ENCODE results near the gene HS2ST1. TPM values are rescaled to one million over a fixed set of nuclear protein-coding genes. Genes with fewer than 3 reads are reported as not detected.

HS2ST1 gene
- total RNA-seq, 2 donors from 2014 or later = 6.5 to 10.4 TPM

DNA sequence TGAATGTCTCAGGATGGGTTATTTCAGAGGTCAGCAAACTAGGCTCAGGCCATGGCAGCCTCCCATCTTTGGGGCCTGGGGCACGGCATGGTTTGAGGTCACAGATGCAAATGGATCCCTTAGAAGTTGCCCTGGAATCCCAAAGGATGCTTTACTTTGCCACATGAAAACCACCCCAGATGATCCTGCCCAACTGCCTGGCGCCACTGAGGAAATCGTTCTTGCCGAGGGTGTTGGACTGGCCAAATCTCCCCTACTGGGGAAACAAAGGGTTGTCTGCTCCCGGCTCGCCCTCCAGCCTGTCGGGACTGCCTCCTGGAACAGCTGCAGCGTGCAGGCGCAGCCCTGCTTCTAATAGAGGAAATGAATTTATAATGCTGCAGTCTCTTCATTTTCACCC is 241.2 kb downstream of the HS2ST1 start:
- H3K27me3 ChIP-seq (replicated peaks; ENCODE audit: insufficient read depth) = no peaks in the 10 kb centered on the region
- no peak for DNase-seq (ENCODE audit: low spot score)
- no peak for TF ChIP-seq CTCF (IDR thresholded peaks at IDR 0.05)
- no peaks in the 10 kb centered on the region for H3K36me3 ChIP-seq
- no peak for ATAC-seq (ENCODE audit: insufficient number of reproducible peaks, low FRiP score, low read depth)
- no peak overlapping the region for H3K4me3 ChIP-seq
- H3K27ac ChIP-seq = no peak overlapping the region
- no peaks in the 10 kb centered on the region for H3K9me3 ChIP-seq
- peaks cover 0 to 2% of the 10 kb centered on the region in 2 donors for H3K4me1 ChIP-seq (ENCODE audit: control insufficient read depth in 1 of 2, low read depth in 2 of 2)

GRCh38 chr1:87156124-87156523 is 241.7 kb downstream of the HS2ST1 start:
- TF ChIP-seq CTCF (IDR thresholded peaks at IDR 0.05) = no peak
- no peaks in the 10 kb centered on the region for H3K27me3 ChIP-seq (replicated peaks; ENCODE audit: insufficient read depth)
- ATAC-seq (ENCODE audit: insufficient number of reproducible peaks, low FRiP score, low read depth) (no peak), DNase-seq (ENCODE audit: low spot score) (no peak)
- no peak overlapping the region for H3K4me3 ChIP-seq
- no peaks in the 10 kb centered on the region for H3K36me3 ChIP-seq
- H3K4me1 ChIP-seq (ENCODE audit: control insufficient read depth in 1 of 2, low read depth in 2 of 2) = peaks cover 0 to 2% of the 10 kb centered on the region in 2 donors
- H3K27ac ChIP-seq = no peak overlapping the region
- H3K9me3 ChIP-seq = no peaks in the 10 kb centered on the region

DNA sequence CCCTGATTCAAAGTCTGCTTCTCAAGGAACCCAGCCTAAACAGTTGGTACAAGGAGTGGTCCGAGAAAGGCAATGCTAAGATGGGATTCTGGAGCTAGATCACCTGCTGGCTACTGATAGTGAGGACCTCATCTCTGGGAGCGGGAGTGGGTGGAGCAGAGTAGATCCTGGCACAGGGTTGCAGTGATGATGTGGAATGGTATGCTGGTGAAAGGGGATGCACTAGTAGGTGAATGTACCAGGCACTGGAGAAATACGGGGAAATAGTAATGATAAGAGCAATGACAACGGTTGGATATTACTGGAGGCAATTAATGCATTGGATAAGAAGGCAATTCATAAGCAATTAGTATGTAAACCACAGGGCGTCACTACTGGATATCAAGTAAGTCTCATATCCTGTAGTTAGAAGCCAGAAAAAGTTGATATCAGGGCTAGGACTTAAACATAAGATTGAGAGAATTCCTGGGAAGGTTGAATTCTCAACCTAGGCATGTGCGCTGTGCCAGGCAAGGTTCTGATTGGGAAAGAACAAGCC is 245.0 kb downstream of the HS2ST1 start:
- no peak overlapping the region for H3K4me3 ChIP-seq
- H3K9me3 ChIP-seq = no peaks in the 10 kb centered on the region
- no peak for DNase-seq (ENCODE audit: low spot score)
- no peaks in the 10 kb centered on the region for H3K4me1 ChIP-seq (ENCODE audit: control insufficient read depth in 1 of 2, low read depth in 2 of 2)
- H3K27ac ChIP-seq = no peak overlapping the region
- H3K36me3 ChIP-seq = no peaks in the 10 kb centered on the region
- H3K27me3 ChIP-seq (replicated peaks; ENCODE audit: insufficient read depth) = no peaks in the 10 kb centered on the region
- TF ChIP-seq CTCF (IDR thresholded peaks at IDR 0.05) = no peak
- no peak for ATAC-seq (ENCODE audit: insufficient number of reproducible peaks, low FRiP score, low read depth)

Other genes starting within 250 kb of the HS2ST1 start
- gene SH3GLB1, start 210.1 kb upstream of the HS2ST1 start, total RNA-seq = 10 to 100 TPM; 49.1 to 69.6 TPM
- gene SELENOF, start 509 bp upstream of the HS2ST1 start, total RNA-seq = 10 to 100 TPM; 68.8 to 94.0 TPM

Data from thoracic aorta (tissue), 2 donors.